IPS-18a (cell line): ENCODE measurements around the gene PRL.

Experiments
- H3K27ac ChIP-seq: one replicate; pipeline ENCODE4 v1.5.1; 2013; ENCODE audit warnings: low read length
- H3K27me3 ChIP-seq: one replicate; pipeline ENCODE4 v1.6.1; 2013; ENCODE audit warnings: mild to moderate bottlenecking, low read length; ENCODE audit not compliant: control insufficient read depth, insufficient read depth
- H3K36me3 ChIP-seq: one replicate; pipeline ENCODE4 v1.6.1; 2013; ENCODE audit warnings: low read depth, low read length; ENCODE audit not compliant: control insufficient read depth
- H3K4me1 ChIP-seq: one replicate; pipeline ENCODE4 v1.6.1; 2013; ENCODE audit warnings: low read depth, low read length; ENCODE audit not compliant: control insufficient read depth
- H3K4me3 ChIP-seq: one replicate; pipeline ENCODE4 v1.5.1; 2013; ENCODE audit warnings: low read length
- H3K9ac ChIP-seq: one replicate; pipeline ENCODE4 v1.6.1; 2013; ENCODE audit warnings: mild to moderate bottlenecking, low read length, moderate library complexity
- H3K9me3 ChIP-seq: one replicate; pipeline ENCODE4 v1.6.1; 2013; ENCODE audit warnings: low read depth, low read length; ENCODE audit not compliant: control insufficient read depth

PRL gene

GRCh38 chr6:22322103-22323030 lies 25.5 kb upstream of the PRL start:
- H3K27me3 ChIP-seq, result no peaks in the 10 kb centered on the region
- H3K9ac ChIP-seq, result no peak overlapping the region
- H3K27ac ChIP-seq, result no peak overlapping the region
- no peaks in the 10 kb centered on the region for H3K4me1 ChIP-seq
- no peak overlapping the region for H3K4me3 ChIP-seq
- H3K9me3 ChIP-seq, result no peaks in the 10 kb centered on the region
- no peaks in the 10 kb centered on the region for H3K36me3 ChIP-seq

- H3K4me1 ChIP-seq, result no peaks in the 10 kb centered on the region
- no peak overlapping the region for H3K4me3 ChIP-seq
- H3K36me3 ChIP-seq, result no peaks in the 10 kb centered on the region
- no peak overlapping the region for H3K27ac ChIP-seq
- no peak overlapping the region for H3K9ac ChIP-seq
- H3K9me3 ChIP-seq, result no peaks in the 10 kb centered on the region
- H3K27me3 ChIP-seq, result no peaks in the 10 kb centered on the region
Measured at GRCh38 chr6:22320750-22321149, 23.9 kb upstream of the PRL start.

GRCh38 chr6:22318404-22318803 lies 21.6 kb upstream of the PRL start:
- Histone ChIP-seq H3K9ac (no peak overlapping the region), H3K36me3 (no peaks in the 10 kb centered on the region), H3K27ac (no peak overlapping the region), H3K4me1 (no peaks in the 10 kb centered on the region), H3K27me3 (no peaks in the 10 kb centered on the region), H3K9me3 (peaks cover 1% of the 10 kb centered on the region), H3K4me3 (no peak overlapping the region)

DNA sequence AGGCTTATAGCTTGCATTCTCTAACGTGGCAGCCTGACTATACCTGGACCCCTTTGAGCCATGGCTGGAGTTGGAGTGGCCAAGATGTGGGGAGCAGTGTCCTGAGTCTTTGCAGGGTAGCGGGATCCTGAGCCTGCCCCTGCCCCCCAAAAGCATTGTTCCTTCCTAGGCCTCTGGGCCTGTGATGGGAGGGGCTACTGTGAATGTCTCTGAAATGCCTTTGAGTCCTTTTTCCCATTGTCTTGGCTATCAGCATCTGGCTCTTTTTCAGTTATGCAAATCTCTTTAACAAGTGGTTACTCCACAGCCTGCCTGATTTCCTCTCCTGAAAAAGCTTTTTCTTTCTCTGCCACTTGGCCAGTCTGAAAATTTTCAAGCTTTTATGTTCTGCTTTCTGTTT lies 17.0 kb upstream of the PRL start:
- H3K27me3 ChIP-seq, result no peaks in the 10 kb centered on the region
- H3K4me3 ChIP-seq, result no peak overlapping the region
- peaks cover 27% of the 10 kb centered on the region for H3K9me3 ChIP-seq
- no peaks in the 10 kb centered on the region for H3K4me1 ChIP-seq
- no peak overlapping the region for H3K27ac ChIP-seq
- H3K9ac ChIP-seq, result no peak overlapping the region
- no peaks in the 10 kb centered on the region for H3K36me3 ChIP-seq

GRCh38 chr6:22308939-22309338 lies 12.1 kb upstream of the PRL start:
- no peaks in the 10 kb centered on the region for H3K36me3 ChIP-seq
- peaks cover 4% of the 10 kb centered on the region for H3K4me1 ChIP-seq
- no peak overlapping the region for H3K9ac ChIP-seq
- no peaks in the 10 kb centered on the region for H3K27me3 ChIP-seq
- H3K9me3 ChIP-seq, result peaks cover 27% of the 10 kb centered on the region
- H3K4me3 ChIP-seq, result no peak overlapping the region
- no peak overlapping the region for H3K27ac ChIP-seq

DNA sequence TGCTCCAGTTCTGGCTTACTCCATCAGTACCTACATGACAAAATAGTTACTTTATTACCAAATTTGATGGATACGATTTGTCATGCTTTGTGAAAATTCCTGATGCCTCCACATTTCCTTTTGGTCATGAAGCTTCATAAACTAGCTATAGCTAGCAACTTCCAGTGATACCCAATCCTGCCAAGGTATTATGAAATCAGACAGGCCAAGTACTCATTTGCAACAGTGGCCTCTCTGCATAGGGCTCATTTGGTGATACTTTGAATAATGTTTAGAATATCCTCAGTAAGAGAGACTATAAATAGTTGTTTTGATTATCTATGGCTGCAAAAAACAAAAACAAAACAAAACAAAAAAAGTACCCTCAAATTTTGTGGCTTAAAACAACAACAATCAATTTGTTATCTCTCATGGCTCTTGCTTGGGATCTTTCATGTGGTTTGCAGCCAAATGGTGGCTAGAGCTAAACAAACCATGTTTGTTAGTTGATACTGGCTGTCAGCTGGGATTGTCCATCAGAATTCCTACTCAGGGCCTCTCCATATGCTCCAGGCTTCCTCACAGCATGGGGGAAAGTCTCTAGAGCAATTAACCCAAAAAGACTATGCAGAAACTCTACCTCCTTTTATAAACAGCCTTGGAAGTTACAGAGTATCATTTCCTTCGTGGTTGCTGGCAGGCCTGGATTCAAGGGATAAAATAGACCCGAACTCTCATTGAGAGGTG lies 10.1 kb upstream of the PRL start:
- no peaks in the 10 kb centered on the region for H3K36me3 ChIP-seq
- H3K9ac ChIP-seq, result no peak overlapping the region
- H3K27me3 ChIP-seq, result no peaks in the 10 kb centered on the region
- H3K4me3 ChIP-seq, result no peak overlapping the region
- H3K4me1 ChIP-seq, result peaks cover 4% of the 10 kb centered on the region
- peaks cover 13% of the 10 kb centered on the region for H3K9me3 ChIP-seq
- no peak overlapping the region for H3K27ac ChIP-seq

DNA sequence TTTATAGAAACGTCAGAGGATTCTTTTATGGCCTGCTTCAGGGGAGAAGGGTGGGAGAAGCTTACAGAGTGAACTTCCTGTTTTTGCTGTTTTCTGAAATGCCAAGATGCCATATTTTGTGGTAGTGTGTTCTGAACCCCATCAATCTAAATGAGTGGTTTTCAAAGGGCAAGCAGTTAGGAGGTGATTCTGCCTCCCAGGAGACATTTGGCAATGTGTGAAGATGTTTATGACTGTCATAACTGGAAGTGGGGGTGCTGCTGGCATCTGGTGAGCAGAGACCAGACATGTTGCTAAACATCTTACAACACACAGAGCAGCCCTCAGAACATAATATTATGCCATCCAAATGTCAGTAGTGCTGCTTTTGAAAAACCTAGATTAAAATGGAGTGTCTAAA lies 6.0 kb upstream of the PRL start:
- no peak overlapping the region for H3K9ac ChIP-seq

GRCh38 chr6:22300273-22300998 lies 3.6 kb upstream of the PRL start:
- no peaks in the 10 kb centered on the region for H3K36me3 ChIP-seq
- no peaks in the 10 kb centered on the region for H3K27me3 ChIP-seq
- no peaks in the 10 kb centered on the region for H3K9me3 ChIP-seq
- no peaks in the 10 kb centered on the region for H3K4me1 ChIP-seq
- H3K4me3 ChIP-seq, result no peak overlapping the region
- no peak overlapping the region for H3K27ac ChIP-seq
- no peak overlapping the region for H3K9ac ChIP-seq

More for the DNA sequence above, 6.0 kb upstream of the PRL start:
- Histone ChIP-seq H3K9me3 (no peaks in the 10 kb centered on the region), H3K27me3 (no peaks in the 10 kb centered on the region), H3K27ac (no peak overlapping the region), H3K4me3 (no peak overlapping the region), H3K4me1 (peaks cover 4% of the 10 kb centered on the region), H3K36me3 (no peaks in the 10 kb centered on the region)

GRCh38 chr6:22298475-22298890 lies 1.6 kb upstream of the PRL start:
- Histone ChIP-seq H3K9me3 (no peaks in the 10 kb centered on the region), H3K4me3 (no peak overlapping the region), H3K36me3 (no peaks in the 10 kb centered on the region), H3K4me1 (no peaks in the 10 kb centered on the region), H3K9ac (no peak overlapping the region), H3K27me3 (no peaks in the 10 kb centered on the region), H3K27ac (no peak overlapping the region)

- Histone ChIP-seq H3K27ac (no peak overlapping the region), H3K36me3 (no peaks in the 10 kb centered on the region), H3K9ac (no peak overlapping the region), H3K4me1 (no peaks in the 10 kb centered on the region), H3K27me3 (no peaks in the 10 kb centered on the region), H3K9me3 (no peaks in the 10 kb centered on the region), H3K4me3 (no peak overlapping the region)
Measured at GRCh38 chr6:22296067-22296466, 769 bp downstream of the PRL start.

DNA sequence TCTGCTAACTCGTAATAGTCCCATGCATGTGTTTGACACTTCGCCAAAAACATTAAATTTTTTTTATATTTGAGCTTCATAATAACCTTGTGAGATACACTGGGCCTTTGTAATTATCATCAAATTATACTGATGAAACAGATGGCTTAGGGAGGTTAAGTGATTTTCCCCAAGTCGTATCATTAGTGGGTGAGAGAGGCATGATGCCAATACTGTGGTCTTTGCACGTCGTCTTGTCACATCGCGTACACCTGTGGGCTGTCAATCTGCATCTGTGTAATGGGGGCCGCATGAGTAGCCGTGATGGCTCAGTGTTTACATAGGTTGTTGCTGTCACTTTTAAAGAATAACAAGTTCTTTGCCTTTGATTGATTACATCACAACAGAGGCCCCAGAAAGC lies 1.7 kb downstream of the PRL start:
- Histone ChIP-seq H3K9me3 (no peaks in the 10 kb centered on the region), H3K4me3 (no peak overlapping the region), H3K27ac (no peak overlapping the region), H3K4me1 (peaks cover 3% of the 10 kb centered on the region), H3K27me3 (no peaks in the 10 kb centered on the region), H3K9ac (no peak overlapping the region), H3K36me3 (no peaks in the 10 kb centered on the region)
